ENCODE results near the gene TOGARAM1. TPM values are rescaled to one million over a fixed set of nuclear protein-coding genes. Genes with fewer than 3 reads are reported as not detected.
"Not testable (repeated sequence)": the region's sequence is repeated elsewhere in the genome, so short reads cannot be mapped to it uniquely, and the experiment has no call there.

TOGARAM1 gene
- total RNA-seq, 1 donor from 2014 or later: 9.8 TPM

- intact Hi-C loops (cut with micrococcal nuclease): no loop called here
Measured at GRCh38 chr14:45034730-45035129, 72.7 kb downstream of the TOGARAM1 start.

GRCh38 chr14:45038256-45038655 lies 76.3 kb downstream of the TOGARAM1 start:
- intact Hi-C loops (cut with micrococcal nuclease): no loop called here

GRCh38 chr14:45038865-45039264 lies 76.9 kb downstream of the TOGARAM1 start:
- intact Hi-C loops (cut with micrococcal nuclease): no loop called here

- intact Hi-C loops (cut with micrococcal nuclease): no loop called here
Measured at GRCh38 chr14:45039390-45039789, 77.4 kb downstream of the TOGARAM1 start.

GRCh38 chr14:45041641-45042040 lies 79.7 kb downstream of the TOGARAM1 start:
- intact Hi-C loops (cut with micrococcal nuclease): no loop called here

GRCh38 chr14:45044638-45045037 lies 82.6 kb downstream of the TOGARAM1 start:
- intact Hi-C loops (cut with micrococcal nuclease): no loop called here

- intact Hi-C loops (cut with micrococcal nuclease): no loop called here
Measured at GRCh38 chr14:45048385-45048784, 86.4 kb downstream of the TOGARAM1 start.

- intact Hi-C loops (cut with micrococcal nuclease): no loop called here
Measured at GRCh38 chr14:45051180-45051579, 89.2 kb downstream of the TOGARAM1 start.

GRCh38 chr14:45051896-45052295 lies 89.9 kb downstream of the TOGARAM1 start:
- intact Hi-C loops (cut with micrococcal nuclease): no loop called here

GRCh38 chr14:45057349-45057748 lies 95.4 kb downstream of the TOGARAM1 start:
- intact Hi-C loops (cut with micrococcal nuclease): no loop called here

- intact Hi-C loops (cut with micrococcal nuclease): no loop called here
Measured at GRCh38 chr14:45057881-45058364, 95.9 kb downstream of the TOGARAM1 start.

- intact Hi-C loops (cut with micrococcal nuclease): no loop called here
Measured at GRCh38 chr14:45060551-45060950, 98.6 kb downstream of the TOGARAM1 start.

GRCh38 chr14:45065540-45065939 lies 103.5 kb downstream of the TOGARAM1 start:
- intact Hi-C loops (cut with micrococcal nuclease): no loop called here

GRCh38 chr14:45065956-45066355 lies 104.0 kb downstream of the TOGARAM1 start:
- intact Hi-C loops (cut with micrococcal nuclease): no loop called here

- intact Hi-C loops (cut with micrococcal nuclease): no loop called here
Measured at GRCh38 chr14:45066667-45067066, 104.7 kb downstream of the TOGARAM1 start.

- intact Hi-C loops (cut with micrococcal nuclease): no loop called here
Measured at GRCh38 chr14:45068396-45068795, 106.4 kb downstream of the TOGARAM1 start.

GRCh38 chr14:45070215-45070614 lies 108.2 kb downstream of the TOGARAM1 start:
- intact Hi-C loops (cut with micrococcal nuclease): no loop called here

GRCh38 chr14:45072126-45072525 lies 110.1 kb downstream of the TOGARAM1 start:
- intact Hi-C loops (cut with micrococcal nuclease): no loop called here

- intact Hi-C loops (cut with micrococcal nuclease): no loop called here
Measured at GRCh38 chr14:45073231-45073879, 111.4 kb downstream of the TOGARAM1 start.

- intact Hi-C loops (cut with micrococcal nuclease): no loop called here
Measured at GRCh38 chr14:45078323-45078722, 116.3 kb downstream of the TOGARAM1 start.

- intact Hi-C loops (cut with micrococcal nuclease): not testable (repeated sequence)
Measured at GRCh38 chr14:45080416-45080968, 118.5 kb downstream of the TOGARAM1 start.

GRCh38 chr14:45081096-45081495 lies 119.1 kb downstream of the TOGARAM1 start:
- intact Hi-C loops (cut with micrococcal nuclease): not testable (repeated sequence)

- intact Hi-C loops (cut with micrococcal nuclease): no loop called here
Measured at GRCh38 chr14:45082420-45082819, 120.4 kb downstream of the TOGARAM1 start.

Measured in T-helper 2 cell treated with Interferon-gamma antibody and Interleukin-4, amounts not matched to agents 100 ng/mL and 5 ng/mL, for 36 hours (primary cell).